Stimulated activated CD4-positive, alpha-beta T cell treated with anti-CD3 and anti-CD28 coated beads, Interleukin-1b, Interleukin-23, amount 100 ng/mL, for 1 hour (primary cell): Measurements from ENCODE around the gene NTN3.
A peak's percentile ranks its signal among the peaks of the same experiment; 100 is the strongest.

Source experiments
- DNase-seq, 2 donors: peaks; one replicate each; pipeline ENCODE4 v3.0.0-alpha.2; 2020; ENCODE audit warnings: low read depth in 2 of 2

The NTN3 gene

DNA sequence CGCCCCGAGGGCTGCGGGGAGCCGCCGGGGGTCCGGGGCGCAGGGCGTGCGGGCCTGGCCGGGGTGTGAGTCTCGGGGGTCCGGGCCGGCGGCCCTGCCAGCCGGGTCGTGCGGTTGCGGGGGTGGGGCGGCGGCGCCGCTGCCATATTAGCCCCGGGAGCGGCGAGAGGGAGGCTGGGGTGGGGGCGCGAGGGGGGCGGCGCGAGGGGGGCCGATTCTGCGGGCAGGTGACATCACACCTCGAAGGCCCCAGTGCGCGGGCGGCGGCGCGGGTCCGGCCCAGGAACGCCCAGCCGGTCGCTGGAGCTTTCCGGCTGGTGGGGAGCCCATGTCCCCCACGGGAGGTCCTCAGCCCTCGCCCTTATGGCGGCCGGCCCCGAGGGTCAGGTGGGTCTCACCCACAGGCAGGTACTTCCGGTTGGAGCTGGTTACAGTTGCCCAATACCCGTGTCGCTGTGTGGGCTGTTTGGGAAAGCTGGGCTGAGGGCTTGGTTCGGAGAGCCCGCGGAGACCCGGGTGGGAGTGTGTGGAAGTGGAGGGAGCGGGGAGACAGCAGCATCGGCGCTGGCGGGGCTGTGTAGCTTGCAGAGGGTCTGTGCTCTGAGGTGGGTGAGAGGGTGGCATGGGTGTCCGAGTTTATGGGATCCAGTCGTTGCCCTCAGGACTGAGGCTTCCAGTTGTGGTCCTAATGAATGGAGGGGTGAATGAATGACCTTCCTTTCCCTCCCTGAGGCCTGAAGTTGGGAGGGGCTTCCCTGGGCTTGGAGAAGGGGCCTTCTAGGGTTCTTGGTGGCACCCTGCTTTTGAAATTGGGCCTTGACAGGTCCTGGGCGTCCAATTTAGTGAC is 43.5 kb downstream of the NTN3 start:
- DNase-seq, result no peak

DNA sequence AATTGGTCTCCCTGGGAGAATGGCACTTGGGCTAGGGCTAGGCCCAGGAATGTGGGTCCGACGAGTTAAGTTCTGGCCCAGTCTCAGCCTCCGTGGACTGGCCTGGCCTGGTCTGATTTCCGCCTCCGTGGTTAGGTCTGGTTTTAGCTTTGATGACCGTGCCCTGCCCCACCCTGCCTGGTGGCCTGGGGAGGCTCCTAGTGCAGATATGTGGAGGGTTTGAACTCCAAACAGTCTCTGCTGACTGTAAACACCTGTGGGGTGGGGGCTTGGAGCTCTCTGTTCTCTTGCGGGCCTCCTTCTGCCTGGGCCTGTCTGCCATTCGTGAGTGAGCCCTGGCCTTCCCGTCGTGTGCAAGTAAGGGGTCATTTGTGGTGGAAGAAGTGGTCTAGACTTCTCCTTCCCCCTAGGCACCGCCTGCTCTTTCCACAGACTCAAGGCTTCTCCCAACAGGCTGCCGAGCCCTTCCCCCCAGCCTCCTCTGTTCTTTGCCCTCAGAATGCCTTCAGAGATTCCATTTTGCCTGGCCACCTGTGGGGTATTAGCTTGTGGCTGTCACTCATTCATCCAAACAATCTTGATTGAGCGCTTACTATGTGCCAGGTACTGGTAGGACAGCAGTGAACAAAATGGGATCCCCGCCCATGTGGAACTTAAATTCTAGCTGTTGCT is 44.2 kb downstream of the NTN3 start:
- DNase-seq, result no peak

DNA sequence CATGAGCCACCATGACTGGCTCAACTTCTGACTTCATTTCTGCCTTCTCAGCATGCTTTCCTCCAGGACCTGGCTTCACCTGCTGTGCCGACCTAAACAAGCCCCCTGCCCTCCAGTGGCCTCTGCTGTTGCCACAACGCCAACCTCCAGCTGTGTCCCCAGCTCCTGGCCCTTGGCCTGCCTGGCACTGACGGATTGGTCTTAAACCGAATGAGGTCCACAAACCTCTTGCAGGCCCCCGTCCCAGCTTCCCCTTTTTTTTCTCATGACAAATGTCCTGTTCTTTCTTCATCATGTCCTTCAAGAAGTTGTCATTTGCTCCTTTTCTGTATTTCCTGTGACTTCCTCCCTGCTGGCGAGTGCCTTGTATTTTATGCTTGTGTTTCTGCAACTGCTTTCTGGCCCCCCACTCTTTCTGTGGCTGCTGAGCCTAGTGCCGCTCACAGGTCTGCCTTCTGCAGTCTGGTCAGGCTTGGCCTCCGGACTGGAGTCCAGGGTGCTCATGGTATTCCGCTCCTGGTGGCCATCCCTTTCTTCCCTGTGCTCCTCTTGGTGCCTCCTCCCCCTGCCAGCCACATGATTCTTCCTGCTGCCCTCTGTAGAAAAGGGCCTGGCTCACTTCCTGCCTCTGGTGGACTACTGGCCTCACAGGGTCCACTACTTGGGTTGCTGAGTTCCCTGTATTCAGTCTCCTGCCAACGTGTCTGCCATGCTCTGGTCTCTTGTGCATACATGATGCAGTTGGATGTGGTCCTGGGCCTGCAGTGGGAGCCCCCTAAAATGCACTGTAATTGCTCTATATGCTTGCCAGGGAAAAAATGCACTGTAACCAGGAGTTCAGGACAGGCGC is 45.5 kb downstream of the NTN3 start:
- DNase-seq, result no peak

DNA sequence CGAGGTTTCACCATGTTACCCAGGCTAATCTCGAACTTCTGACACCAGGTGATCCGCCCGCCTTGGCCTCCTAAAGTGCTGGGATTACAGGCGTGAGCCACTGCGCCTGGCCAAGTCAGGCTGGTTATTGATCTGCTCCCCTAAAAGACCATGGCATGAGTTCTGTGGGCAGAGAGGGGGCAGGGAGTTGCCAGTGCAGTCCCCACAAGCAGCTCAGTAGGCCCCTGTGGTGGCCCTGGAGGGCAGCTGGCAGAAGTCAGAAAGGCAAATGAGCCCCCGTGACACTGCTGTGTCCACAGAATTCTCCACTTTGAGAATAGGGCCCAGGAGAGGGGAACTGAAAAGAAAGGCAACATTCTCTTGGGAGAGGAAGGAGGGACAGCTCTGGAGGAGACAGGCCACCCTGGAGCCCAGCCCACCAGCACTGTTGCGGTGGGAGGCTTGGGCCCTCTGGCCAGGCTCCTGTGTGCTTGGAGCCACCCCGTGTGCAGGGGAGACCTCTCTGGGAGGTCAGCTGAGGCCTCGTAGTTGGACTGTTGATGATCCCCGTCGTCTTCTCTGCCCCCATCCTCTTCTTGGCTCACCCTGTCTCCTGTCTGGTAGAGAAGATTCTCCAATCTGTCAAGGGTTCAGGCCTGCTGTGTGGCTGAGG is 47.0 kb downstream of the NTN3 start:
- DNase-seq, result no peak

DNA sequence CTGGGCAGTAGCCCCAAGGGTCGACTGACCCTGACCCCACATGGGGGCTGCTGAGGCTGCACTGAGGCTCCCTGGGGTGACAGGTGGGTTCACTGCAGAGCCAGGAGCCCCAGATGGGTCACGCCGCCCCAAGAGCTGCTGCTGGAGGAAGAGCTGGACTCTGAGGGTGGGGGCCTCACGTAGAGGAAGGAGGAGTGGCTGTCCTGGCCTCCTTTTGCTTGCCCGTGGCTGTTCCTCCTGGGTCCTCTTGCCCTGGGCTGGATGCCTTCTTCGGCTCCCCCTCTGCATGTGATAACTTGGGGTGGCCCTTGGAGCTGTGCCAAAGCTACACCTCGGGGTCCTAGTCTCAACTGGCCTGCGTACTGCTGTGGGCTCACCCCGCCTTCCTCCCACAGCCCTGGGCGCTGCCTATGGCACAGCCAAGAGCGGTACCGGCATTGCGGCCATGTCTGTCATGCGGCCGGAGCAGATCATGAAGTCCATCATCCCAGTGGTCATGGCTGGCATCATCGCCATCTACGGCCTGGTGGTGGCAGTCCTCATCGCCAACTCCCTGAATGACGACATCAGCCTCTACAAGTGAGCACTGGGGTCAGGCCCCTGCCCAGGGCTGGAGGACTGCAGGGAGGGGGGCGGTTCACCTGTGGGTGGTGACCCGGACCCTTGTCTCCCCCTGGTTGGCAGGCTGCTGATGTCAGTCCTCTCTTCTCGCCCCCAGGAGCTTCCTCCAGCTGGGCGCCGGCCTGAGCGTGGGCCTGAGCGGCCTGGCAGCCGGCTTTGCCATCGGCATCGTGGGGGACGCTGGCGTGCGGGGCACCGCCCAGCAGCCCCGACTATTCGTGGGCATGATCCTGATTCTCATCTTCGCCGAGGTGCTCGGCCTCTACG is 48.0 kb downstream of the NTN3 start:
- DNase-seq, result no peak

DNA sequence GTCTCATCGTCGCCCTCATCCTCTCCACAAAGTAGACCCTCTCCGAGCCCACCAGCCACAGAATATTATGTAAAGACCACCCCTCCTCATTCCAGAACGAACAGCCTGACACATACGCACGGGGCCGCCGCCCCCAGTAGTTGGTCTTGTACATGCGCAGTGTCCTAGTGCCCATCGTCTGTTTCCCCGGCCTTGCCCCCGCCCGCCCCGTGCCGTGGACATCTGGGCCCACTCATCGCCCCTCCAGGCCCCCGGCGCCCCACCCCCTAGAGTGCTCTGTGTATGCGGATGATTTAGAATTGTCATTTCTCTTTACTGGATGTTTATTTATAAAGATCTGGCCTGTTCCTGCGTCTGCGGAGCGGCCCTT is 48.6 kb downstream of the NTN3 start:
- DNase-seq, result no peak

DNA sequence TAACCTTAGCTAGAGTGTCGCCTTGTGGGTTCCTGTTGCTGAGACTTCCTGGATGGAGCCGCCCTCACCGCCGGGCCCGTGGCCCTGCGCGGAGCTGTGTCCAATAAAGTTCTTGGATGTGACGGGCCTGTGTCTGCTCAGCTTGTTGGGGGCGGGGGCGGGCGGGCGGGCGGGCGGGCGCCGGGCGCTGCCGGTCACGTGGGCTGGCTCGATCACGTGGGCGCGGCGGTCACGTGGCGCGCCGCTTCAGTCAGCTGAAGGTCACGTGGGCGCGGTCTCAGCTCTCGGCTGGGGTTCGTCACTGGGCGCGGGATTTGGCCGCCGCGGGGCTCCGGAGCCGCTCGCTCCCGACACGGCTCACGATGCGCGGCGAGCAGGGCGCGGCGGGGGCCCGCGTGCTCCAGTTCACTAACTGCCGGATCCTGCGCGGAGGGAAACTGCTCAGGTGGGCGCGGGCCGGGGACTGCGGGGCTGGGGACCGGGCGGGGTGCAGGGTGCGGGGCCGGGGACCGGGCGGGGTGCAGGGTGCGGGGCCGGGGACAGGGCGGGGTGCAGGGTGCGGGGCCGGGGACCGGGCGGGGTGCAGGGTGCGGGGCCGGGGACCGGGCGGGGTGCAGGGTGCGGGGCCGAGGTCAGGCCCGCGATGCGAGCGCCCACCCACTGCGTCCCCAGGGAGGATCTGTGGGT is 49.1 kb downstream of the NTN3 start, which contains the start of gene AMDHD2:
Gene AMDHD2, plus strand, starts transcription at position 275 of the 687 bp plus-strand sequence. Its CDS starts 88 bp downstream, at position 363.
- peak; percentile 68 to 73 for DNase-seq

DNA sequence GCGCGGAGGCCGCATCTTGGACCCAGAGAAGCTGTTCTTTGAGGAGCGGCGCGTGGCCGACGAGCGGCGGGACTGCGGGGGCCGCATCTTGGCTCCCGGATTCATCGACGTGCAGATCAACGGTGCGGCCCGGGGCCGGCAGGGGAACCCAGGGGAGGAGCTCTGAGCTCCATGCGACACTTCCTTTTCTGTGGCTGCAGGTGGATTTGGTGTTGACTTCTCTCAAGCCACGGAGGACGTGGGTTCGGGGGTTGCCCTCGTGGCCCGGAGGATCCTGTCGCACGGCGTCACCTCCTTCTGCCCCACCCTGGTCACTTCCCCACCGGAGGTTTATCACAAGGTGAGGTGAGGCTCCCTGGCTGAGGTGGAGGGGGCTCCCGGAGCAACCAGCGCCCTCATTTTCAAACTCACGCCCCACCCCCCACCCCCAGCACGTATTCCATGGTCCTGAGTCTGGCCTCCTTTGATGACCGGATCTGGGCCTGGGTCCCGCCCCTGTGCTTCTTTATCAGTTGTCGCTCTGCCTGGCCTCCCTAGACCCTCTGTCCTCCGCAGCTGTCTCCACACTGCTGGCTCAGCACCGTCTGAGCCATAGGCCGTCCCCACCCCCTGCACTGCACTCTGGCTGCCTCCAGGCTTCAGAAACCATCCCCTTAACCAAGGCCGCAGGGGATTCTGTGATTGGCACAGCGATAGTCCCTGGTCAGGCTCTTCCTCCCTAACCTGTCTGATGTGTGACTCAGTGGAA is 49.9 kb downstream of the NTN3 start:
- no peak for DNase-seq
